Panc1 (cell line): ENCODE measurements around the gene PCLO.

Source experiments
- CTCF ChIP-seq: fragments of 450-650 bp; IDR thresholded peaks from 2 replicates; pipeline ENCODE4 v1.5.1; 2017; ENCODE audit warnings: mild to moderate bottlenecking
- REST ChIP-seq, 2 experiments: IDR thresholded peaks; 2 replicates each; pipeline ENCODE4 v1.6.1; 2011 to 2012; ENCODE audit warnings: low read depth in 2 of 2, control low read depth in 1 of 2, low read length in 1 of 2, mild to moderate bottlenecking in 1 of 2, moderate library complexity in 1 of 2; ENCODE audit not compliant: insufficient read depth in 1 of 2

- peak; percentile 73; the same call in 1 of the 2 replicates for TF ChIP-seq CTCF
- TF ChIP-seq REST (IDR thresholded peaks at IDR 0.05; ENCODE audit: insufficient read depth in 1 of 2, low read depth in 2 of 2, low read length in 1 of 2) = no peak
These were observed 352.0 kb downstream of the PCLO start for GRCh38 chr7:82810558-82811259.
